Panc1 (cell line): ENCODE results near the gene GHRHR. TPM values are rescaled to one million over a fixed set of nuclear protein-coding genes. Genes with fewer than 3 reads are reported as not detected.
A peak's percentile ranks its signal among the peaks of the same experiment; 100 is the strongest.

Experiments used
- ATAC-seq: fragments of 200-7000 bp; cut with Tn5 transposase; 2 replicates; pipeline ENCODE4 v1.9.1; 2020; ENCODE audit warnings: mild to moderate bottlenecking, moderate library complexity
- BruUV-seq: library from RNA; stranded (reverse); fragments of 400-500 nt; replicated peaks from 2 replicates; lab custom pipeline; 2021; lab: Mats Ljungman, UMichigan
- CTCF ChIA-PET: fragments of 300-600 bp; sonication (Branson Sonifier 250); formaldehyde crosslinking; loops from one replicate; lab custom pipeline; 2022; ENCODE audit warnings: antibody characterized with exemption; lab: Charles Lee
- POLR2A ChIA-PET: fragments of 300-600 bp; sonication (Branson Sonifier 250); formaldehyde crosslinking; loops from one replicate; lab custom pipeline; 2022; ENCODE audit warnings: antibody characterized with exemption; lab: Charles Lee
- DNase-seq: peaks from one replicate; pipeline ENCODE4 v3.0.0-alpha.2; 2010; ENCODE audit warnings: low read depth, low spot score
- H3K27ac ChIP-seq: 2 replicates; pipeline ENCODE4 v1.5.1; 2011; ENCODE audit warnings: mild to moderate bottlenecking, low read length, inconsistent platforms
- H3K27me3 ChIP-seq: fragments of 200-500 bp; sonication (Bioruptor generic); 2 replicates; pipeline ENCODE4 v1.6.0; 2014; ENCODE audit warnings: low read length, inconsistent platforms; ENCODE audit not compliant: control insufficient read depth, insufficient read depth
- H3K36me3 ChIP-seq: fragments of 200-500 bp; sonication (Bioruptor generic); 2 replicates; pipeline ENCODE4 v1.5.1; 2014; ENCODE audit warnings: inconsistent platforms, mild to moderate bottlenecking, low read length, moderate library complexity; ENCODE audit not compliant: control insufficient read depth, insufficient read depth
- H3K4me1 ChIP-seq: 2 replicates; pipeline ENCODE4 v1.5.1; 2011; ENCODE audit warnings: inconsistent platforms, mild to moderate bottlenecking, low read length, moderate library complexity; ENCODE audit not compliant: control insufficient read depth, insufficient read depth
- H3K4me3 ChIP-seq, 2 experiments: 2 replicates each; pipeline ENCODE4 v1.5.1; 2011 to 2012; ENCODE audit warnings: low read depth in 2 of 2, low read length in 2 of 2, mild to moderate bottlenecking in 2 of 2, inconsistent platforms in 1 of 2, moderate library complexity in 1 of 2
- H3K9me3 ChIP-seq: fragments of 200-500 bp; sonication (Bioruptor generic); 2 replicates; pipeline ENCODE4 v1.5.1; 2014; ENCODE audit warnings: low read depth, mild to moderate bottlenecking, inconsistent platforms, low read length, moderate library complexity; ENCODE audit not compliant: control insufficient read depth, insufficient read depth
- POLR2AphosphoS5 ChIP-seq: IDR thresholded peaks from 2 replicates; pipeline ENCODE4 v1.6.1; 2012; ENCODE audit warnings: mild to moderate bottlenecking, low read depth, low read length, moderate library complexity
- REST ChIP-seq, 2 experiments: IDR thresholded peaks; 2 replicates each; pipeline ENCODE4 v1.6.1; 2011 to 2012; ENCODE audit warnings: low read depth in 2 of 2, control low read depth in 1 of 2, low read length in 1 of 2, mild to moderate bottlenecking in 1 of 2, moderate library complexity in 1 of 2; ENCODE audit not compliant: insufficient read depth in 1 of 2
- SIN3A ChIP-seq: IDR thresholded peaks from 2 replicates; pipeline ENCODE4 v1.6.1; 2012; ENCODE audit warnings: low read depth, mild to moderate bottlenecking, low read length, moderate library complexity, borderline replicate concordance; ENCODE audit not compliant: insufficient read depth
- TCF7L2 ChIP-seq: IDR thresholded peaks from 2 replicates; pipeline ENCODE4 v1.6.1; 2011; ENCODE audit warnings: mild to moderate bottlenecking, low read depth, low read length, inconsistent platforms
- in situ Hi-C: cut with HindIII; loops from 2 replicates; pipeline ENCODE4 v1.10.0; 2016; ENCODE audit warnings: low sequenced_read_pairs, low pct_unique_long_range_greater_than_20kb
- intact Hi-C: fragments of 100-400 bp; cut with micrococcal nuclease; formaldehyde crosslinking; loops from one replicate; pipeline ENCODE4 v1.10.0; 2022; ENCODE audit not compliant: unreplicated experiment
- total RNA-seq: library from RNA; stranded (reverse); gene quantifications from one replicate; pipeline ENCODE4 v1.2.1, GENCODE V29; 2021; ENCODE audit not compliant: unreplicated experiment
- TF ChIP-seq, protein P1 (sequence below): fragments of 450-650 bp; IDR thresholded peaks from 2 replicates; pipeline ENCODE4 v1.5.1; 2017; ENCODE audit warnings: mild to moderate bottlenecking

The GHRHR gene
- total RNA-seq, 1 experiment from 2014 or later = not detected

GRCh38 chr7:30970074-30970473 lies 6.3 kb downstream of the GHRHR start:
- no peak for DNase-seq
- no peak for ATAC-seq
- ChIA-PET POLR2A (no interaction called here), CTCF (no interaction called here)
- intact Hi-C loops (no loop called here), in situ Hi-C loops (no loop called here)
- no TSS peak for BruUV-seq
- Histone ChIP-seq H3K36me3 (no peaks in the 10 kb centered on the region), H3K27me3 (peaks cover 8% of the 10 kb centered on the region), H3K27ac (no peak overlapping the region), H3K4me1 (peaks cover 4% of the 10 kb centered on the region; the same call in 1 of the 2 replicates), H3K9me3 (no peaks in the 10 kb centered on the region), H3K4me3 (no peak overlapping the region)
- TF ChIP-seq TCF7L2 (no peak), SIN3A (no peak), REST (IDR thresholded peaks at IDR 0.05; ENCODE audit: insufficient read depth in 1 of 2, low read depth in 2 of 2, low read length in 1 of 2) (no peak), POLR2AphosphoS5 (no peak)
- TF ChIP-seq, protein P1, sequence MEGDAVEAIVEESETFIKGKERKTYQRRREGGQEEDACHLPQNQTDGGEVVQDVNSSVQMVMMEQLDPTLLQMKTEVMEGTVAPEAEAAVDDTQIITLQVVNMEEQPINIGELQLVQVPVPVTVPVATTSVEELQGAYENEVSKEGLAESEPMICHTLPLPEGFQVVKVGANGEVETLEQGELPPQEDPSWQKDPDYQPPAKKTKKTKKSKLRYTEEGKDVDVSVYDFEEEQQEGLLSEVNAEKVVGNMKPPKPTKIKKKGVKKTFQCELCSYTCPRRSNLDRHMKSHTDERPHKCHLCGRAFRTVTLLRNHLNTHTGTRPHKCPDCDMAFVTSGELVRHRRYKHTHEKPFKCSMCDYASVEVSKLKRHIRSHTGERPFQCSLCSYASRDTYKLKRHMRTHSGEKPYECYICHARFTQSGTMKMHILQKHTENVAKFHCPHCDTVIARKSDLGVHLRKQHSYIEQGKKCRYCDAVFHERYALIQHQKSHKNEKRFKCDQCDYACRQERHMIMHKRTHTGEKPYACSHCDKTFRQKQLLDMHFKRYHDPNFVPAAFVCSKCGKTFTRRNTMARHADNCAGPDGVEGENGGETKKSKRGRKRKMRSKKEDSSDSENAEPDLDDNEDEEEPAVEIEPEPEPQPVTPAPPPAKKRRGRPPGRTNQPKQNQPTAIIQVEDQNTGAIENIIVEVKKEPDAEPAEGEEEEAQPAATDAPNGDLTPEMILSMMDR = no peak

DNA sequence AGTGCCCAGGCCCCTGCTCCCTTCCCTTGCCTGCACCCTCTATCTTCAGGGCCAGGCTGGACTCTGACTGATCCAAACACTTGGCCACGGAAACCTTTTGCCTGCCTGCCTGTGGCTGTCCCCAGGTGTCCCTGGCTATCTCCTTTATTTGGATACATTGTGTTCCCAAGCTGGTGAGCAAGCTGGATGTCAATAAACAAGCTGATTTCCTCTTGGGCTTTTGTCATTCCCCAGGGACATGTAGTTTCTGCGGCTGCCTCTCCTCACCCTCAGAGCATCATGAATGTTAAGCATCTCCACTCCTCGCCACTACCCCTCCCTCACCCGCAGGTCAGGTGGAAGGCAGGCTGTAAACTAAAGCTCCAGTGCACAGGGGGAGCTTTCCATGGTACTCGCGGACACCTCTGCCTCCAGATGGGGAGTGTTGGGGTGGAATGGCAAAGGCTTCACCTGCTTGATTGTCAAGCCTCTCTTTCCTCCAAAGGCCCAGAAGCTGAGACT lies 6.9 kb downstream of the GHRHR start:
- intact Hi-C loops (no loop called here), in situ Hi-C loops (no loop called here)
- DNase-seq (no peak), ATAC-seq (no peak)
- POLR2A ChIA-PET = no interaction called here
- Histone ChIP-seq H3K9me3 (no peaks in the 10 kb centered on the region), H3K4me1 (peaks cover 5% of the 10 kb centered on the region; the same call in 1 of the 2 replicates), H3K27me3 (peaks cover 8% of the 10 kb centered on the region), H3K36me3 (no peaks in the 10 kb centered on the region), H3K4me3 (no peak overlapping the region), H3K27ac (no peak overlapping the region)
- no TSS peak for BruUV-seq
- CTCF ChIA-PET = no interaction called here
- TF ChIP-seq REST (IDR thresholded peaks at IDR 0.05; ENCODE audit: insufficient read depth in 1 of 2, low read depth in 2 of 2, low read length in 1 of 2) (peak; percentile 15 to 64; a peak in 2 of 4 replicates), POLR2AphosphoS5 (no peak), TCF7L2 (no peak)
- TF ChIP-seq, protein P1 = no peak
